Mammary microvascular endothelial cell (primary cell): ENCODE measurements around the gene TMEM8B. TPM values are rescaled to one million over a fixed set of nuclear protein-coding genes. Genes with fewer than 3 reads are reported as not detected.

Experiments
- total RNA-seq: library from RNA; depleted of rRNA; stranded (reverse); fragments of >200 nt; gene quantifications from 2 replicates; pipeline ENCODE4 v1.2.3, GENCODE V29; 2015

Gene TMEM8B, protein sequence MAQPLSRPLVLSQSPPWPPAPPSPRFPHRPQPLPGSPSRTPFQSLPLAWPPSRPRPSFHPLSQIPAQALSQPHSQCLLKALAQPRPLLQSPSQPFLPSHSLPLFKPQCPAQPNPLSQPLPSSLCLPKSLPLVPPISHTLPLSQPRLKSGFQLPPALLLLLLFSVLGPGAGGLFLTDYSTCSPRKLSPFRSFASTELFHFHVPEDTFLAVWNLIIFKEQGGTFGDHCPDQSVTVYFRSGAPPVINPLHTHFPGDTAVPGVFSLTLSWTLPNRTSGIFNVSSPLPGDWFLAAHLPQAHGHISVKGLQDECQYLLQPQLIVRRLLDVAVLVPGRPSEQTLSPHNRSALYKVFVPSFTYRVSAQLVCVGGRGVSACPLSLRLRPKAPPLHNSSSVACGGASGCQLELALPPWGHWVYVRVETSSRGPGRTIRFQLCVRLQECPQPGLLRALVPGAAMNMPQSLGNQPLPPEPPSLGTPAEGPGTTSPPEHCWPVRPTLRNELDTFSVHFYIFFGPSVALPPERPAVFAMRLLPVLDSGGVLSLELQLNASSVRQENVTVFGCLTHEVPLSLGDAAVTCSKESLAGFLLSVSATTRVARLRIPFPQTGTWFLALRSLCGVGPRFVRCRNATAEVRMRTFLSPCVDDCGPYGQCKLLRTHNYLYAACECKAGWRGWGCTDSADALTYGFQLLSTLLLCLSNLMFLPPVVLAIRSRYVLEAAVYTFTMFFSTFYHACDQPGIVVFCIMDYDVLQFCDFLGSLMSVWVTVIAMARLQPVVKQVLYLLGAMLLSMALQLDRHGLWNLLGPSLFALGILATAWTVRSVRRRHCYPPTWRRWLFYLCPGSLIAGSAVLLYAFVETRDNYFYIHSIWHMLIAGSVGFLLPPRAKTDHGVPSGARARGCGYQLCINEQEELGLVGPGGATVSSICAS
- total RNA-seq, result 0.27 and 0.79 TPM in 2 replicates

DNA sequence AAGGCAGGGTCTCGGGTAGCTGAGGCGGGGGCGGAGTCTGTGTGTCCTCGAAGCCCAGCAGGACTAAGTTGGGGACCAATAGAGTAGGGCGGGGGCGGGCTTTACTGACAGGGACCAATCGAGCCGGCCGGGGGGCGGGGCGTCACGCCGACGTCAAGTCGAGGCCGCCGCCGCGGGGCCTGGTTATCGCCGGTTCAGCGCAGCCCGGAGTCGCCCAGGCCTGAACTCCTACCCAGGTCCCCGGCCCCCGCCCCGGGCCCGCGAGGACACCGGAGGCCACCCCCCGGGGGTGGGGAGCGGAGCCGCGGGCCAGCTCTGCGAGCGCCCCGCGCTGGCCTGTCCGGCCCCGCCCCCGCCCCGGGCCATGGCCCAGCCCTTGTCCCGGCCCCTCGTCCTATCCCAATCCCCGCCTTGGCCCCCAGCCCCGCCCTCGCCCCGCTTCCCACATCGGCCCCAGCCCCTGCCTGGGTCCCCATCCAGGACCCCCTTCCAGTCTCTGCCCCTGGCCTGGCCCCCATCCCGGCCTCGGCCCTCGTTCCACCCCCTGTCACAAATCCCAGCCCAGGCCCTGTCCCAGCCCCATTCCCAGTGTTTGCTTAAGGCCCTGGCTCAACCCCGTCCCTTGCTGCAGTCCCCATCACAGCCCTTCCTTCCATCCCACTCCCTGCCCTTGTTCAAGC lies at the start of gene TMEM8B:
TSS of gene TMEM8B (plus strand) at position 145 of the 680 bp plus-strand sequence. CDS start at position 365, 220 bp downstream.

DNA sequence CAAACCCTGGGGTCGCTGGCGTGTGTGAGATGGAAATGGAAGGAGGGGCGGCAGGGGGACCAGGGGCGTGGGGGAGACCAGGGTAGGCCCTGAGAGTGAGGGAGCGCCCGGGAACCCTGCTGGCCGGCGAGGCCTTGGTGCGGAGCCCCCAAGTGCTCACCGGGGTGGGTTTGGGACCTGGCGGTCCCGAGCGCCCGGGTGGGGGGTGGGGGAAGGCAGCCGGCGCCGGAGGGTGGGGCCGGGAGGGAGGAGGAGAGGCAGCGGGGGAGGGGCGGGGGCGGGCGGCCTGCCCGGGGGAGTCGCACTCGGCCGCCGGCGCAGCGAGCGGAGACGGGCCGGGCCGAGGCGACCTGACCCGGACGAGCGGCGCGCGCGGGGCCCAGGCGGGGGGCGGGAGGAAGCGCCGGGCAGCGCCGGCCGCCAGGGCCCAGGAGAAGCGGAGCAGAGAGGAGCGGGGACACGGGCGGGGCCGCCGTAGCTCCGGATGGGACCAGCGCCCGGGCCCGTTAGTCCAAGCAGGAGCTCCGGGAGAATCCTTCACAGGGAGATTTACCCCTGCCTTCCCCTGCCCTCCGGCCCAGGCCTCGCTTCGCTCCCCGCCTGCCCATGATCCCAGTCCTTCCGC lies 37.6 kb upstream of the TMEM8B start, which contains the start of gene NPR2:
TSS of gene NPR2 (plus strand) at position 295 of the 625 bp plus-strand sequence. CDS start 818 bp downstream, outside the sequence.

DNA sequence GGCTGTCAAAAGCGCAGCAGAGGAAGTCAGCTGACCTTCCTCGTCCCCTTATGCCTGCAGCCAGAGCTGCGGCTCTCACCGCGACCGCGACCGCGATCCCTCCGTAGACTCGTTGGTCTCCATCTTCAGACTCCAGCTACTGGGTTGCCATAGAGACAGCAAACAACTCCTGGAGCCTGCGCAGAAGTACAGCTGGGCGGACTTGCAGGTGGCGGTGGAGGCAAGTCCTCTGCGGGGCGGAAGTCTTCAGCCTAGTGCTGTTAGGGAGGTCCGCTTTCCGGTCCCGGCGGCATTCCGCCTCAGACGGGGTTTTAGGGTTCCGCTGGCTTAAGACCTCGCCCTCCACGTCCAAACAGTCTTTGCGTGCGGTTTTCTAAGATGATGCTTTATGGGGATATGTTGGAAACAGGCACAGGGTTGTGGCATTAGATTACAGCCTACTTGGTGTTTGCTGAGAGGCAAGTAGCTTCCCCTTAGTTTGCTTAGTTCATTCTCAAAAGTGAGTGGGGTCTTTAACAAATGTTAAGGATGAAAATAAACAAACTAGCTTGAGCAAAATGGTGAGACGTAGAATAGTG lies 16.9 kb upstream of the TMEM8B start, which contains the start of gene SPAG8:
TSS of gene SPAG8 (minus strand) at position 238 of the 578 bp plus-strand sequence. CDS start at position 123, 115 bp downstream.

DNA sequence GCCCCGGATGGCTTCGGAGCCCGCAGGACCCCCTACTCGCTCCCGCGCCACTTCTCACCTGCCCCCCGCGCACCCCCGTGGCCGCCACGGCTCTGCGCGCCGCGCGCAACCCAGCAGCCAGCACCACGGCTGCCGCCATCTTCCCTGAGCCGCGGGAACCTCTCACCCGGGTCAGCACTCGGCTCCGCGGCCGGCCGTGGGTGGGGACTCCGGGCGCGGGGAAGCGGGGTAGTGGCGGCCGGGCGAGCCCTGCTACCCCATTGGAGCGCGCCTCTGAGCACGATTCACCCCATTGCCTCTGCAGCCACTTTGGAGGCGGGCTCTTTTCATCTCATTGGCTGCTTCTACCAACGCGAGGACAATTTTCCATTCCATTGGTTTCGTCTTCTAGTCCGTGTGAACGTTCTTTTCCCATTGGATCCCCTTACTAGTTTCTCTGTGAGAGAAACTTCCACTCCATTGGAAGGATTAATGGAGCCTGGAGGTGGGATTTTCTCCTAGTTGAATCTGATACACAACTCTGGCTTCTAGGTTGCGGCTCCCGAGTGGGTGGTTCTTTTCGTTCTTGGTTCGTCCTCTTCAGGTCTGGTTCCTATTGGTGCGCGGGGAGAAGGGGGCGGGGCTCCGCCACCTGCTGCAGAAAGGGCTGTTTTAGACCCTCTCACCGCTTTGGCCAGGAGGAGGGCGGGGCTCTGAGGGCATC lies 14.0 kb upstream of the TMEM8B start, which contains the start of gene HINT2:
TSS of gene HINT2 (minus strand) at position 202 of the 703 bp plus-strand sequence. CDS start at position 139, 63 bp downstream.

DNA sequence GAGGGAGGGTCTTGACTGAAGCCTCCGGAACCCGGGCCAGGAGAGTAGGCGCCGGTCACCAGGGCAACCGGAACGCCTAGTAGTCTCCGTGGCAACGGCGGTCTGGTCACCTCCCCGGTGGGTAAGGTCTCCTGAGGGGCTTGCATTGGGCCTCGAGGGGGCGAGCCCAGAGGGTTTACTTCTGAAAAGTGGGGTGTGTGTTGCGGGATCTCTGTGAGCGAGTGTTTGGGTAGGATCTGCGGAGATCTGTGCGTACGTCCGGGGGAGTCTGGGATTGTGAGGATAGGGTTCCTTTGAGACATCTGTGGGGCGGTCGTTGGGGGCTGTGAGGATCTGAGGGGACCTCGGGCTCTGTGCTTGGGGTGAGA lies 328 bp upstream of the TMEM8B start, which contains the start of gene FAM221B:
TSS of gene FAM221B (minus strand) at position 17 of the 368 bp plus-strand sequence. CDS start 2,571 bp downstream, outside the sequence.

DNA sequence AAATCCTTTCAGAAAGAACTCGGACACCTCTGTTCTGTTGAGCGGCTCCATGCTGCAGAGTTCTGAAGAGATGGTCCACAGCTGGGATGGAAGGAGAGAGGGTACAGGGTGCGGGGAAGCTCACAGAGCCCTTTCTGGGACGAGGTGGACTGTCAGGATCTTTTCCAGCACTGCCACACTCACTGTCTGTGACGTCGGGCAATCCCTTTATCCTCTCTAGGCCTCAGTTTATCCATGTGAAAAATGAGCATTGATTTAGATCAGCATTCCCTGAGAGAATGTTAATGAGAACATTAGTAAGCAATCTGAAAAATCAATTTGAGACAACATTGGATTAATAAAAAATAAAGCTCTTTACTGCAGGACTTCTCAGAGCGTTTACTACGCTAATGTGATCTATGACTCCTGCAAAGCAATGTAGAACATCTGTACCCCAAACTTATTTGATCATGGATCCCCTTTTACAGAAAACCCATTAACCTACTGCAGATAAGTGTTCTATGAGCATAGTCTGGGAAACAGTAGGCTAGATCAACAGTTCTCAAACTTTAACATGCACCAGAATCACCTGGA lies 41.4 kb downstream of the TMEM8B start, which contains the start of gene OR13J1:
TSS of gene OR13J1 (minus strand) at position 51 of the 573 bp plus-strand sequence. CDS start at position 51, 0 bp downstream.

DNA sequence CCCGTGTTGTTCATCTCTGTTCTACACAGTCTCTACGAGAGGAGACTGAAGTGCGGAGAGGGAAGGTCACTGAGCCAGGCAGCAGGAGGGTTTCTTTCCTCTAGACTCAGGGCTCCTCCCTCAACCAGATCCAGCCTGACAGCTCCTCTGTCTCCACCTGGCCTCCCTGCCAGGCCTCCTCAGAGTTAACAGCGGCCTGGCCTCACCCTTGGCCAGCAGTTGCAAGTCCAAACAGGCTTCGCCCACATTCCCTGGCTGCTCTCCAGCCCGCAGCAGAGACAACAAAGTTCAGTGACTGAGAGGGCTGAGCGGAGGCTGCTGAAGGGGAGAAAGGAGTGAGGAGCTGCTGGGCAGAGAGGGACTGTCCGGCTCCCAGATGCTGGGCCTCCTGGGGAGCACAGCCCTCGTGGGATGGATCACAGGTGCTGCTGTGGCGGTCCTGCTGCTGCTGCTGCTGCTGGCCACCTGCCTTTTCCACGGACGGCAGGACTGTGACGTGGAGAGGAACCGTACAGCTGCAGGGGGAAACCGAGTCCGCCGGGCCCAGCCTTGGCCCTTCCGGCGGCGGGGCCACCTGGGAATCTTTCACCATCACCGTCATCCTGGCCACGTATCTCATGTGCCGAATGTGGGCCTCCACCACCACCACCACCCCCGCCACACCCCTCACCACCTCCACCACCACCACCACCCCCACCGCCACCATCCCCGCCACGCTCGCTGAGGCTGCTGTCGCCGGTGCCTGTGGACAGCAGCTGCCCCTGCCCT lies 77.1 kb downstream of the TMEM8B start, which contains the start of gene HRCT1:
TSS of gene HRCT1 (plus strand) at position 291 of the 768 bp plus-strand sequence. CDS start at position 377, 86 bp downstream.

DNA sequence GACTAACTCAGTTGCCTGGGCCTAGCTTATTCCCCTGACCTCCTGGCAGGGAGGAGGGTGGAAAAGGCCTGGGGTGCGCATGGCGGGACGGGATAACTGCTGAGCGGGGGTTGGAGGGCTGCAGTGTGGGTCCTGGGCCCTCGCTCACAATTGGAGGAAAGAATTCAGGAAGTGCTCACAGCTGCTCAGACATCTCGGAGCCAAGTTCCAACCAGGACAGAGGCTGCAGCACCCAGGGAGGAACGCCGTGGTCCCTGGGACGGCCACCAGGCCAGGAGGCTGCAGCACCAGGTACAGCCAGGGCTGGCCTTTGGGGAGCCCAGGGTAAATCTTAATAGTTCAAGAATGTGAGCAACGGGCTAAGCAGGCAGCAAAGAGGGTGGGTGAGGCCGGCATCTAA lies 80.2 kb downstream of the TMEM8B start, which contains the start of gene SPAAR:
TSS of gene SPAAR (plus strand) at position 217 of the 400 bp plus-strand sequence. CDS start 974 bp downstream, outside the sequence.

Other genes starting within 250 kb of the TMEM8B start
- gene TESK1, start 224.0 kb upstream of the TMEM8B start, total RNA-seq, result 9.2 and 10.3 TPM in 2 replicates
- not detected in 2 replicates for gene CD72, start 210.8 kb upstream of the TMEM8B start, total RNA-seq
- gene SIT1, start 178.3 kb upstream of the TMEM8B start, total RNA-seq, result not detected in 2 replicates
- gene RMRP, start 171.2 kb upstream of the TMEM8B start, total RNA-seq, result 1,920 and 1,967 TPM in 2 replicates
- gene CCDC107, start 170.9 kb upstream of the TMEM8B start, total RNA-seq, result 13.1 and 25.2 TPM in 2 replicates
- gene ARHGEF39, start 164.0 kb upstream of the TMEM8B start, total RNA-seq, result 3.1 and 3.5 TPM in 2 replicates
- not detected in 2 replicates for gene CA9, start 155.3 kb upstream of the TMEM8B start, total RNA-seq
- gene TPM2, start 139.3 kb upstream of the TMEM8B start, total RNA-seq, result 6.3 and 13.4 TPM in 2 replicates
- 266 and 304 TPM in 2 replicates for gene TLN1, start 97.0 kb upstream of the TMEM8B start, total RNA-seq
- gene CREB3, start 96.6 kb upstream of the TMEM8B start, total RNA-seq, result 74.7 and 85.8 TPM in 2 replicates
- gene GBA2, start 80.0 kb upstream of the TMEM8B start, total RNA-seq, result 26.6 and 29.1 TPM in 2 replicates
- gene RGP1, start 79.9 kb upstream of the TMEM8B start, total RNA-seq, result 11.1 and 12.1 TPM in 2 replicates
- gene MSMP, start 75.0 kb upstream of the TMEM8B start, total RNA-seq, result 1.0 and 3.6 TPM in 2 replicates
- gene NPR2, start 37.6 kb upstream of the TMEM8B start, total RNA-seq, result 5.1 and 7.9 TPM in 2 replicates
- gene SPAG8, start 17.0 kb upstream of the TMEM8B start, total RNA-seq, result 0.20 TPM in 1 of 2 replicates, not detected in the other
- gene HINT2, start 14.2 kb upstream of the TMEM8B start, total RNA-seq, result 17.2 and 20.4 TPM in 2 replicates
- not detected in 2 replicates for gene FAM221B, start 496 bp upstream of the TMEM8B start, total RNA-seq
- gene OR13J1, start 41.2 kb downstream of the TMEM8B start, total RNA-seq, result not detected in 2 replicates
- 0.69 and 2.0 TPM in 2 replicates for gene HRCT1, start 77.0 kb downstream of the TMEM8B start, total RNA-seq
- 26.6 and 26.8 TPM in 2 replicates for gene SPAAR, start 80.3 kb downstream of the TMEM8B start, total RNA-seq
- not detected in 2 replicates for gene OR2S2, start 128.9 kb downstream of the TMEM8B start, total RNA-seq
- 9.1 and 10.6 TPM in 2 replicates for gene RECK, start 207.7 kb downstream of the TMEM8B start, total RNA-seq